GM20431 (cell line): ENCODE results near the gene AP5B1.

Experiments used
- in situ Hi-C: fragments of 300-500 bp; cut with MseI, MboI; formaldehyde crosslinking; loops from one replicate; pipeline ENCODE4 v1.15.0; 2020; ENCODE audit warnings: low sequenced_read_pairs; ENCODE audit not compliant: unreplicated experiment

Gene AP5B1

GRCh38 chr11:65802841-65803240 is 22.1 kb upstream of the AP5B1 start:
- in situ Hi-C loops: no loop called here

DNA sequence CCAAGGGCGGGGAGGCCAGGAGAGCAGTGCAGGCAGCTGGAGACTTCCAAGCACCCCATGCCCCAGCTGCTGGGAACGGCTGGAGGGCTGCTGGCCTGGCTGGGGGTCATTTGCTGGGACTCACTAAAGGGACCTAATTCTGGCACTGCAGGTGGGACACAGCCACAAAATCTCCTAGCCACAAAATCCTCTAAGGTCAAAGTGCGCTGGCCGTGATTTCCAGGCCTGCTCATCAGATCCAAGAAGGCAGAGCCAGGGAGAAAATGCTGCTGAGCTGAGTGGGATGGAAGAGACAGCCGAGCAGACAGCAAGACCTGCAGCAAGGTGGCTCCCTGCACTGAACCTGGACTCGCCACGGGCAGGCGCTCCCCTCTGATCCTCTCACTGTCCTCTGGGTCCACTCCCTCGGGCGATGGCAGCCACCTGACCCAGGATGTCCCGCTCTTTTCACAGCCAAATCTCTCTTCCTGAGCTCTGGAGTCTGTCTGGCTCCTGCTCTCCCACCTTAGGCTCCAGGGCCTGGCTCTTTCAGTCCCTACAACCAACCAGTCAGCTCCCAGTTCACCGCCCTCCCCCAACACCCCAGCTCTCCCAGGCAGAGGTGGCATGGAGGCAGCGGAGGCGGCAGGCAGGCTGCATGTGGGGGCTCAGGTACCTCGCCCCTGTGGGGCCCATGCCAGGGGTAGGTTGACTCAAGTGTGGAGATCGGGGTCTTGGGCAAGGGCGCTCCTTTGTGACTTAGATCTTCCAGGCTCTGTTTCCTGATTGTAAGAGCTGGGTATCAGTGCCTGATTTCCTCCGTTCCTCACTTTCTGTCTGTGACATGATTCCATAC is 20.6 kb upstream of the AP5B1 start:
- in situ Hi-C loops: no loop called here

DNA sequence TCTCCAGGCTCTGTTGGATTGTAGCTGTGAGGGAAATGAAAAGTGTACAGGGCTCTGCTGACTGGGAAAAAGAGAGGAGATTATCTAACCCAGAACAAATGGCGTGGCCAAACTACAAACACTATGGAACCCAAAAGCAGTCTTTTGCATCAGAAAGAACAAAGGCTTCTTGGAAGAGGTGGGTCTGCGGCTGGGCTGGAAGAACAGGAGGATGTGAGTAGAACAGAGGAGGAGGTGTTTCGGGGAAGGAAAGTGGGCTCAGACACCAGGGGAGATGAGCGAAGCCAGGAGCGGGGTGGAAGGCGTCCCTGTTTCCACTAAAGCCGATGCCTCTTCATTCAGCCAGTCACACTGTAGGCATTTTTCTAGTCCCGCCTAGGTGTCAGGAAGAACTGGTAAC is 18.1 kb upstream of the AP5B1 start:
- in situ Hi-C loops: no loop called here

GRCh38 chr11:65797711-65798110 is 16.9 kb upstream of the AP5B1 start:
- in situ Hi-C loops: no loop called here

GRCh38 chr11:65796726-65797601 is 16.2 kb upstream of the AP5B1 start:
- in situ Hi-C loops: no loop called here

DNA sequence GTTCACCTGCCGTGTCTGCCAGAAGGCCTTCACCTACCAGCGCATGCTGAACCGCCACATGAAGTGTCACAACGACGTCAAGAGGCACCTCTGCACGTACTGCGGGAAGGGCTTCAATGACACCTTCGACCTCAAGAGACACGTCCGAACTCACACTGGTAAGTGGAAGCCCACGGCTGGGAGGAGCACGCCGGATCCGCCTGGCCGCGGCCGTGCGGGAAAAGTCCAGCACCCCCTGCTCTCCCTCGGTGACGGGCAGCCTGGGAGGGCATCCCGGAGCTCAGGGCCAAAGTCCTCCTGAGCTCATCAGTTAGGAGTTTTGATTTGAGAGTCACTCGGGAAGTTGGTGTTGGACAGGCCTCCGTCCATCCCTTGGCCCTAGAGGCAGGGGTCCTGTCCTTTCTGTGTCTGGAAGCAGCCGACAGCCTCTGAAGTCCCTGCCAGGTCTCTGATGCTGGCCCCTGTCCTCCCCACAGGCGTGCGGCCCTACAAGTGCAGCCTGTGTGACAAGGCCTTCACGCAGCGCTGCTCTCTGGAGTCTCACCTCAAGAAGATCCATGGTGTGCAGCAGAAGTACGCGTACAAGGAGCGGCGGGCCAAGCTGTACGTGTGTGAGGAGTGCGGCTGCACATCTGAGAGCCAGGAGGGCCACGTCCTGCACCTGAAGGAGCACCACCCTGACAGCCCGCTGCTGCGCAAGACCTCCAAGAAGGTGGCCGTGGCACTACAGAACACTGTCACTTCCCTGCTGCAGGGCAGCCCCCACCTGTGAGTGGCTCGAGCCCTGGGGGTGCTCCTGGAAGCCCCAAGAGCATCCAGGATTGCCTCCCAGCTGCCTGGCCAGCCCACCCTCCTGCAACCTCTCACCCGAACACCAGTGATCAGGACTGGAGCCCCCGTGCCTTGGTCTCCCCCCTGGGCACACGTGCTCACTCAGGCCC is 14.1 kb upstream of the AP5B1 start:
- in situ Hi-C loops: no loop called here

- in situ Hi-C loops: no loop called here
Measured at GRCh38 chr11:65793625-65794400, 13.0 kb upstream of the AP5B1 start.

- in situ Hi-C loops: no loop called here
Measured at GRCh38 chr11:65793144-65793581, 12.4 kb upstream of the AP5B1 start.

- in situ Hi-C loops: no loop called here
Measured at GRCh38 chr11:65792456-65792855, 11.7 kb upstream of the AP5B1 start.

DNA sequence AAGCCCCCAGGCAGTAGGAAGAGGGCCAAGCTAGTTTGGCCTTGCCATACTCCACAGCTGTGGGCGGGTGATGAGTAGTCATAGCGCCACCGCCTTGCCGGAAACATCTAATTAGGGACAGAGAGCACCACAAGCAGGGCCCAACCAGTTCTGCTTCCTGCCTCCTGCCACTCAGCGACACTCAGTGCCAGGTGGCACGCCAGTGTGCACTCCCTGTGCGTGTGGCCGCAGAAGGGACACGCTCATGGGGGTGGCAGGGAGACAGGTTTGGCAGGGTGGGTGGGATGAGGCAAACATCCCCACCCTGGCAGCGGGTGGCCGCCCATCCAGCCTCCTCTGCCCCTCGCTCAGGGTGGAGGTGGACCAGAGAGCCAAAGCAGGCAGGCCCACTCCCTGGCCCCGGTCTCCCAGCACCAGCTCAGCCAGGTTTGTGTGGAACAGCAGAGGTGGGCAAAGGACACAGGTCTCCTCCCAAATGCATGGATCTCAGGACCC is 11.0 kb upstream of the AP5B1 start:
- in situ Hi-C loops: no loop called here

GRCh38 chr11:65790902-65791650 is 10.3 kb upstream of the AP5B1 start:
- in situ Hi-C loops: no loop called here

DNA sequence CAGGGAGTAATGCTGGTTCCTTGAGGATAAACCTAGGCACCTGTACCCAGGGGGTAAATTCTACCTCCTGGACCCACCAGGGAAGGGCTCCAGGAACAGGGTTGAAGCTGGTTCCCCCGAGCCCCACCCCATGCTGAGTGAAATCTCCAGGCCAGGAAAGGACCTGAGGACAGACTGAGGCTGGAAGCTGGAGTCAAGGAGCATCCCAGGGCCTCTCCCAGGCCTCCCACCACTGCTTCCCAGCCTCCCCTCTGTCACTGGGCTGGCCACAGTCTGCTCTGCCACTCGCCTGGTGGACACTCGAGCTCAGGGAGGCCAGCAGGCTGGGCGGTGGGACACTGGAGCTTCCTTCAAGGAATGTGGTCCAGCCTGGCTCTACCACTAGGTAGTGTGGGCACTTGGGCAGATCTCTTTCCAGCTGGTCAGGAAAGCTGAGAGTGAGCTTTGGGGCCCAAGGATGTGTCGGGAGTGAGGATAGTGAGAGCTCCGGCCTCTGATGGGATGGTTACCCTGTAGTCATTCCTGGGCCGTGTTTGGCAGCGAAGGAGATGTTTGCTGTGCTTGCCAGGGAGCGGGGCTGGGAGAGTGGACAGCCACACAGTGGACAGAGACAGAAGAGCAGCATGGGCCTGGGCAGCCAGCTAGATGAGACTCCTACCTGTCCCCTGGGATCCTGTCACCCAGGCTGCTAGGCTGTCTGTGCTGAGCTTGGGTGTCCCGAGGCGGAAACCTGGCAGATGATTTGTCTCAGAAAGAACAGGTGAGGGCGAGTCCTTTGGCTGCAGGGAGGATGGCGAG is 9.5 kb upstream of the AP5B1 start:
- in situ Hi-C loops: no loop called here

- in situ Hi-C loops: no loop called here
Measured at GRCh38 chr11:65789230-65790103, 8.7 kb upstream of the AP5B1 start.

DNA sequence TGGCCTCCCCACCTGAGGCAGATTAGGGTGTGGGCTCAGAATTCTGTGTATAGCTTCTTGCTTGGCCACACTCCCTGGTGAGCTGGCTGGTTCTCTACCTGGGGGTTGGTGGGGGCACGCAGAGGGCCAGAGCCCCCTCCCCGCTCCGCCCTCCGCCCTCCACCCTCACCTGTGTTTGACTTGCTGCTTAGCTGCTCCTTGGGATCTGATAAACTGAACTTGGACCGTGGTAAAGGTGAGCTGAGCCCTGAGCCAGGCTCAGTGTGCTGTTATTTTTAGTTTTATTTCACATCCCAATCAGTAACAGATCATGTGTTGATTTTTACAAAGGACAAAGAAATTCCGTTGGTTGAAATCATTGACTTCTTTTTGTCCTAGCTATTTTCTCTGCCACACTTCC is 8.0 kb upstream of the AP5B1 start:
- in situ Hi-C loops: no loop called here

DNA sequence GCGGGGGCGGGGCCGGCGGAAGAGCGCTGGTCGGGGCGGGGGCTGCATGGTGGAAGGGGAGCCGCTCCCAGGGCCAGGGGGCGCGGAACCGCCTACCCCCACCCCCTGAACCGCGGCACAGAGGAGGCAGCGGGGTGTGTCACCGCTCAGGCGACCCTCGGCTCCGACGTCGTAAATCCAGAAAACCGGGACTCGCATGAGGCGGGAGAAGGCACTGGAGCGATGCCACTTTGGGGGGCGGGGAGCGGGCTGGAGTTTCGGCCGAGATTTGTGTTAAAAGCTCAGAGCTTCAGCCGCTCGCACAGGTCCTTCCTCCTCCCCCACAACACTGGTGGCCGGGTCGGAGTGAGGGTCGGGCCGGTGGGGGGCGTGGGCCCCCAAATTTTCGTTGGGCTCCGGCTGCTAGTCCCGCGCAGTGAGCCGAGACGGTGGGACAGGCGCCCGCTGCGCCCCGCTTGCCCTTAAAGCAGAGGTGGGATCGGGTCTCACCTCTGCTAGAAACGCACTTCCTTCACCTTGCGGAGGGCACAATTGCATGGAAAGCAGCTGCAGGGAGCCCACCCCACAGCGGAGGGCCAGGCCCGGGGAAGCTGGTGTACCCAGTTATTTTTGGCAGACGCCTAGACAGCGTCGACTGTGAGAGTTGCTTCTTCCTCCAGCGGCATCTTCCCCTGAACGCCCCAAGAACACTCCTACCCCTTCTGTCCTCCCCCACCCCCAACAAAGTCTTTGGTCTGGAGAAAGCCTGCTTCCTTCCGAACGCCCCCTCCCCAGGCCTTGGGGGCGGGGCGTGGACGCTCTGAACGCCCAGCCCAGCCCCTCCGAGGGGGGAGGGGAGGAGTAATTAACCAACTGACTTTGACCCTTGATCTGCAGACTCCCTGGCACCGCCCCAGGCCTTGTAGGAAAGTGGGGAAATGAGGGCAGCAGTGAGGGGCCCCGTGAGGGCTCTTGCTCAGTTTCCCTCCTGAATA is 7.2 kb upstream of the AP5B1 start:
- in situ Hi-C loops: no loop called here
